Left renal pelvis (tissue), 4 donors: Measurements from ENCODE around the gene PRR5L. TPM values are rescaled to one million over a fixed set of nuclear protein-coding genes. Genes with fewer than 3 reads are reported as not detected.

Experiments used
- DNase-seq, 4 donors: peaks; one replicate each; pipeline ENCODE4 v3.0.0-alpha.2; 2013; ENCODE audit warnings: low read depth in 4 of 4, low spot score in 3 of 4
- polyA plus RNA-seq, 4 donors: library from polyadenylated mRNA; unstranded; fragments of 120-200 nt; gene quantifications; one replicate each; pipeline ENCODE4 v1.2.1, GENCODE V29; 2013; ENCODE audit not compliant: insufficient read length in 4 of 4

PRR5L gene
- polyA plus RNA-seq, 4 donors: 5.4 to 26.7 (median 14.7) TPM

- DNase-seq: peak in 3 of 4 donors; percentile 36 to 42 (median 39)
Observed at GRCh38 chr11:36278531-36279282, 17.4 kb upstream of the PRR5L start.

GRCh38 chr11:36280531-36280930 lies 15.6 kb upstream of the PRR5L start:
- DNase-seq: no peak

GRCh38 chr11:36281850-36282249 lies 14.2 kb upstream of the PRR5L start:
- no peak for DNase-seq

- no peak for DNase-seq
Observed at GRCh38 chr11:36282926-36283325, 13.2 kb upstream of the PRR5L start.

GRCh38 chr11:36288442-36289225 lies 7.5 kb upstream of the PRR5L start:
- DNase-seq: no peak

- peak; percentile 79 to 86 (median 82) for DNase-seq
Observed at GRCh38 chr11:36289226-36289852, 6.7 kb upstream of the PRR5L start, which contains the start of gene COMMD9. COMMD9 (minus strand) TSS chr11:36289424; CDS start chr11:36289412, 12 bp downstream.

- no peak for DNase-seq
Observed at GRCh38 chr11:36292311-36292722, 3.8 kb upstream of the PRR5L start.

GRCh38 chr11:36296884-36297543 lies 926 bp downstream of the PRR5L start:
- DNase-seq: no peak

- DNase-seq: no peak
Observed at GRCh38 chr11:36300650-36301049, 4.6 kb downstream of the PRR5L start.

GRCh38 chr11:36304351-36304750 lies 8.3 kb downstream of the PRR5L start:
- DNase-seq: no peak

- DNase-seq: no peak
Observed at GRCh38 chr11:36305047-36305446, 9.0 kb downstream of the PRR5L start.

- DNase-seq: peak in 2 of 4 donors; percentile 20 to 22
Observed at GRCh38 chr11:36306888-36307287, 10.8 kb downstream of the PRR5L start.

GRCh38 chr11:36308577-36308976 lies 12.5 kb downstream of the PRR5L start:
- no peak for DNase-seq

- no peak for DNase-seq
Observed at GRCh38 chr11:36309779-36310178, 13.7 kb downstream of the PRR5L start.

- no peak for DNase-seq
Observed at GRCh38 chr11:36311926-36312595, 16.0 kb downstream of the PRR5L start.

GRCh38 chr11:36312611-36313472 lies 16.8 kb downstream of the PRR5L start:
- DNase-seq: no peak

- no peak for DNase-seq
Observed at GRCh38 chr11:36313750-36314433, 17.8 kb downstream of the PRR5L start.

- DNase-seq: no peak
Observed at GRCh38 chr11:36314434-36314767, 18.3 kb downstream of the PRR5L start.

- DNase-seq: no peak
Observed at GRCh38 chr11:36316049-36316448, 20.0 kb downstream of the PRR5L start.
